ENCODE data around the gene IGFL1.

DNA sequence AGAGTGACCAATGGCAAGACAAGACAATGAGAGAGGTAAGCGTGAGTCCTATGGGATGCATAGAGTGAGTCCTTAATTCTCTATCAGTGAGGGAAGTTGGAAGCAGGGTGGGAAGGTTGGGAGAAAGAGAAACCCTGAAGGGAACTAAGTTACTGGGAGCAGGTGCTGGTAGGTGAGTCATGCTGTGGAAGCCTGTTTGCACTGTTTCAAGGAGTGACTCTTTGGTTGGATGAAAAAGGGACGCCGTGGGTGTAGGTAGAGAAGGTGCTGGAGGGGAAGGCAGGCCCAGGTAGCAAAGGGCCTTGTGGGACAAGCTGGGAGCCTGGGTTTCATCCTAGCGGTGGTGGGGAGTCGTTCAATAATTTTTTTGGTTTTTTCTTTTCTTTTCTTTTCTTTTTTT lies 21.9 kb downstream of the IGFL1 start:
- TF ChIP-seq POLR2A (IDR thresholded peaks at IDR 0.05) (no peak), EP300 (IDR thresholded peaks at IDR 0.05) (no peak)
- TF ChIP-seq, protein P1, sequence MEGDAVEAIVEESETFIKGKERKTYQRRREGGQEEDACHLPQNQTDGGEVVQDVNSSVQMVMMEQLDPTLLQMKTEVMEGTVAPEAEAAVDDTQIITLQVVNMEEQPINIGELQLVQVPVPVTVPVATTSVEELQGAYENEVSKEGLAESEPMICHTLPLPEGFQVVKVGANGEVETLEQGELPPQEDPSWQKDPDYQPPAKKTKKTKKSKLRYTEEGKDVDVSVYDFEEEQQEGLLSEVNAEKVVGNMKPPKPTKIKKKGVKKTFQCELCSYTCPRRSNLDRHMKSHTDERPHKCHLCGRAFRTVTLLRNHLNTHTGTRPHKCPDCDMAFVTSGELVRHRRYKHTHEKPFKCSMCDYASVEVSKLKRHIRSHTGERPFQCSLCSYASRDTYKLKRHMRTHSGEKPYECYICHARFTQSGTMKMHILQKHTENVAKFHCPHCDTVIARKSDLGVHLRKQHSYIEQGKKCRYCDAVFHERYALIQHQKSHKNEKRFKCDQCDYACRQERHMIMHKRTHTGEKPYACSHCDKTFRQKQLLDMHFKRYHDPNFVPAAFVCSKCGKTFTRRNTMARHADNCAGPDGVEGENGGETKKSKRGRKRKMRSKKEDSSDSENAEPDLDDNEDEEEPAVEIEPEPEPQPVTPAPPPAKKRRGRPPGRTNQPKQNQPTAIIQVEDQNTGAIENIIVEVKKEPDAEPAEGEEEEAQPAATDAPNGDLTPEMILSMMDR (IDR thresholded peaks at IDR 0.05): no peak
